H54 (cell line): Measurements from ENCODE around the gene BMAL1.
"Not testable (repeated sequence)": the region's sequence is repeated elsewhere in the genome, so short reads cannot be mapped to it uniquely, and the experiment has no call there.

Experiments
- DNase-seq: peaks from one replicate; pipeline ENCODE4 v3.0.0; 2011; ENCODE audit warnings: low spot score, mixed read lengths; ENCODE audit not compliant: insufficient read length
- FAIRE-seq: peaks from 3 replicates; lab custom pipeline; 2011; peaks lifted over from hg19 to GRCh38; lab: Jason Lieb, UNC
- POLR2A ChIP-seq: IDR thresholded peaks from 2 replicates; pipeline ENCODE4 v1.6.1; 2011; ENCODE audit warnings: low read depth, mild to moderate bottlenecking, low read length

BMAL1 gene

DNA sequence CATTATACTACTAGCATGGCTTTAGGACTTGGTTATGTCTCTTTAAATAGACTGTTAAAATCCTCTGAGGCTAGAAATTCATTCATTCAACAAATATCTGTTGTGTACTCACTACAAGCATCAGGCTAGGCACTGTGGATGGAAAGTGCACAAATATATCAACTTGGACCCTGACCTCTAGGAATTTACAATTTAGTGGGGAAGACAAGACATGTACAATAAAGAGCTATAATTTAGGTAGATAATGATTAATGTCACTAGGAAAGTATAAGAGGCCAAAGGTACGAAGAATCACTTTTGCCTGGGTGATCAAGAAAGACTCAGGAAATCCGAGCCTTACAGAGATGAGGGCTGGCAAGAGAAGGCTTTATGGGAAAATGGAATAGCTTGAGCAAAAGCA is 25.6 kb upstream of the BMAL1 start:
- FAIRE-seq: no peak
- no peak for DNase-seq
- TF ChIP-seq POLR2A: no peak

DNA sequence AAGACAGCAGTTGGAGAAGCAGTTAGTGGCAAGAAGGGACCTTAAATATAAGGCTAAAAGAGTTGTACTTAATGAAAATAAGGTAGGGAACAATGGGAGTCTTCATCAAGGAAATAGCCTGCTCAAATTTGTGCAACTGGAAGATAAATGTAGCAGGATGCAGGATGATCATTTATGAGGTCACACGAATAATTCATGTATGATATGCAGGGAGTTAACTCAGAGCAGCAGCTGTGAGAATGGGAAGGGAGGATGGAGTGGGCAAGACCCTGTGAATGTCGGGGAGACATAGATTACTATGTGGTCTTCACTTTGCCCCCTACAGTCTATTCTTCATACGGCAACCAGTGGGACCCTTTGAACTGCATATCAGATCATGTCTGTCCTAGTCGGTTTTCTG is 25.2 kb upstream of the BMAL1 start:
- DNase-seq: no peak

DNA sequence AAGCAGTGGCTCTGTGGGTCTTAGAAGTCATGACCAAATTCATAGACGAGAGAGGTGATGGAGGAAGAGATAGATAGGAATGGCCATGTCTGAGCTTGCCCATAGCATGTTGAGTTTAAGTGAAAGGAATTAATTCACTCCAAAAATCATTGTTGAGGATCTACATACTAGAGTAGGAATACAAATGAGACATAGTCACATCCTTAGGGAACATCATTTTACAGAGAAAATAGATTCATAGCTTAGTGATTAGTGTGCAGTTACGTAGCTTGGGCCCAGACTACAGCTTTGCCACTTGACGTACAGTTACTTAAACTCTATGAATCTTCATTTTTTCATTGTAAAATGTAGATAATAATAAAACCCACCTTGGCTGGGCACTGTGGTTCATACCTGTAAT is 21.4 kb upstream of the BMAL1 start:
- FAIRE-seq (no peak), DNase-seq (no peak)
- no peak for TF ChIP-seq POLR2A

More for the DNA sequence above, 25.2 kb upstream of the BMAL1 start:
- no peak for FAIRE-seq
- TF ChIP-seq POLR2A: no peak

DNA sequence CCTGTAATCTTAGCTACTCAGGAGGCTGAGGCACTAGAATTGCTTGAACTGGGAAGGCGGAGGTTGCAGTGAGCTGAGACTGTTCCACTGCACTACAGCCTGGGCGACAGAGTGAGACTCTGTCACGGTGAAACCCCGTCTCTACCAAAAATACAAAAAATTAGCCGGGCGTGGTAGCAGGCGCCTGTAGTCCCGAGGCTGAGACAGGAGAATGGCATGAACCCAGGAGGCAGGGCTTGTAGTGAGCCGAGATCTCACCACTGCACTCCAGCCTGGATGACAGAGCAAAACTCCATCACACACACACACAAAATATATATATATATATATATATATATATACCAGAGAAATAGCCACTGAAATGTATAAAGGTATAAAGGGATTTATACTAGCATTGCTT is 19.5 kb upstream of the BMAL1 start:
- not testable (repeated sequence) for FAIRE-seq

DNA sequence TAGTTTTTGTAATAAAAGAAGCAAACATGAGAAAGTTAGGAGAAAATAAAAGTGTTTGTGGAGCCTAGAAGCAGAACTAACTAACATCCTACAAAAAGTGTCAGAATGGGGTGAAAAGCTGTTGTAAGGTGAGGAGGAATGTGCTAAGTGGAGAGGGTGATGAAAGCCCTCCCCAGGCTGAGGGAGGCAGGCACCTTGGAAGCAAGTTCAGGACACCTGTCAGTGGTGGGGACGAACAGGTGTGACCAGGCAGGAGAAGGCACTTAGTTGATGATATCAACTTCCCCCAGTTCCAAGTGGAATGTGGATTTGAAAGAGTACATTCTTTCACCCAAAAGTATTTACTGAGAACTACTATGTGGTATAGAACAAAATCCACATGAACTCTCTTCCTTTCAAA is 18.7 kb upstream of the BMAL1 start:
- FAIRE-seq (no peak), DNase-seq (no peak)
- TF ChIP-seq POLR2A: no peak

More for the DNA sequence above, 19.5 kb upstream of the BMAL1 start:
- DNase-seq: not testable (repeated sequence)

DNA sequence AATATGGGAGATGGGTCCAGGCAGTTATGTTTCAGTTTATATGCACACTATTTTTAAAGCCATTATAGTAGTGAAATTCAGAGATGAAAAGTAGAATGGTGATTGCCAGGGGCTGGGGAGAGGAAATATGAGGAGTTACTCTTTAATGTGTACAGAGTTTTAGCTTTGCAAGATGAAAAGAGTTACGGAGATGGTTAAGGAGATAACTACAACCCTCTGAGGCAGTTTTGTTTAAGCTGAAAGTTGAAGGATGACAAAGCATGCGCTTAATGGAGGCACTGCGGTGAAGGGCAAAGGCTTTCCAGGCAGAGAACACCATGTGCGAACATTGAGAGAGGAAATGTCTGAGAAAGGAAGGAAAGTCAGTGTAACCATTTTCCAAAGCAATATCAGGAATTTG is 18.2 kb upstream of the BMAL1 start:
- DNase-seq: no peak
- no peak for TF ChIP-seq POLR2A
- no peak for FAIRE-seq

DNA sequence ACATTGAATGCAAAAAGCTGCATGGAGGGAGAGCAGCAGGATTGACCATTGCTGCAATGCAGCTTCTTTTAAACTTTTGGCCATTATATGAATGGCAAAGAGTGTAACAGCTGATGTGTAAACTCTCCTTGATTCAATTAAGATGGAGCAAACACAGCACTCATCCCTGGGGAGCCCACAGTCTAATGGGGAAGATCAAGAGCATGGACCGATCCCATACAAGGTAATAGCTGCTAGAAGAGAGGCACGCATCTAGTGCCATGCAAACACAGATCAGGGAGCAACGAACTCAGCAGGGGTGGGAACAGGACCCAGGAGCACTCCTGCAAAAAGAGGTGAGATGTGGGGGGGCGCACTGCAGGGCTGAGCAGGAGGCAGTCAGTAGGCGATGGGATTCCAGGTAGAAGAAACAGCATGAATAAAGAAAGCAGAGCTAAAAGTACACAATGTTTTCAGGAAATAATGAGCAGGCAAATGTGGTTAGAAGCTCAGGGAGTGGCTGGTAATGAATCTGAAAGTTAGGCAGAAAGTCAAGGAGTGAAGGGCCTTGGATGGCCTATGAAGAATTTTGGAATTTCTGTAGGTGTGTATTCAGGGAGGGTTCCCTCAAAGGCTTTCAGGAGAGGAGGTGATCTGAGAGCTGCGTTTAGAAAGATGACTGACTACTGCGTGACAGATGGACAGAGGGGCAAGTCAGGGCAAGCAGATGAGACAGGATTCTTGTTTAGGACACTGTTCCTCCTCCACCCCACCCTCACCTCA is 17.2 kb upstream of the BMAL1 start:
- DNase-seq (no peak), FAIRE-seq (no peak)
- no peak for TF ChIP-seq POLR2A

DNA sequence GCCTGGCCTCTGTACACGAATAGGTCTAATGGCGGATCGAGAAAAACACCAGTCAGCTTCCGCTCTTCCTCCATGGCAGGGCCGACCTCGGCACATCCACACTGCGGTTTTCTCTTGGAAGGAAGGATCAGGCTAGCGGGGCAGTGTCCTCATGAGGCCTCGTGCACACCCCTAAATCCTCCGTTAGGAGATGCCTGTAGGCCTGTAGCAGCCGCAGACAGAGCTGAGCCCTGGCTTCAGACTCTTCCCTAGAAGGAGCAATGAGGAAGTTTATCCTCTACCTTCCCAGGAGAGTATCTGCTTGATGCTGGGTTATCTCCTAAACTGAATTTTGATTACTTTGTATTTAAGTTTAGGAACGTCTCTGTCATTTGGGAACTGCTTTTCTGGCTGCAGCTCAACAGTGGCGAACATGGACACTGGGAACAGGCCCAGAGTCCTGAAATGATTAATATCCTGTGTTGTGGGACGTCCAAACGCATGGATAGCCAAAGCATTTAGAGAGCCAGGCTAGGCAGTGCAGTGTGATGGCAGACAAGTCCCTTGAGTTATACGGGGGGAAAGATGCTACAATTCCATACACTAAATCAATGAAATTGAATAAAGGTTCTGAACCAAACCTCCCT is 16.5 kb upstream of the BMAL1 start:
- FAIRE-seq (no peak), DNase-seq (no peak)
- TF ChIP-seq POLR2A: no peak

DNA sequence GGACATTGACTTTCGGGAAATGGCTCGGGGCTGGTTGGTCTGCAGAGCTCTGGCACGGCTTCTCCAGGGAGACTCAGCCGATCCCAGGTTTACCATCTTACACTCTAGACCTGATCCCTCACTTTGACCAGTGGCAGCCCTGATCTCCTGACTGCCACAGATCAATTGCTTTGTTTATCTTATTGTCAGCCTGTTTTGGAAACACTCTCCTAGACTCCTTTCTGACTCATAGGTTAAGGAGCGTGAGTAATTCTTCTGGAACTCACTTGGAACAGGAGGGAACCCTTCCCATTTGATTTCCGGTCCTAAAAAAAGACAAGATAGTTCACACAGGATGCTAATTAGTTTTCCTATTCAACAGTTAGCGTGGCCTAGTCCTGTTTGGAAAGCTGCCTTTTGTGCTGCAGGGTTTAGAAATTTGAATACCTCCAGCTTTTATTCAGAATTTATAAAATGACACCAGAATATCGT is 16.0 kb upstream of the BMAL1 start:
- DNase-seq (peak; percentile 49), FAIRE-seq (peak; percentile 43)
- no peak for TF ChIP-seq POLR2A

DNA sequence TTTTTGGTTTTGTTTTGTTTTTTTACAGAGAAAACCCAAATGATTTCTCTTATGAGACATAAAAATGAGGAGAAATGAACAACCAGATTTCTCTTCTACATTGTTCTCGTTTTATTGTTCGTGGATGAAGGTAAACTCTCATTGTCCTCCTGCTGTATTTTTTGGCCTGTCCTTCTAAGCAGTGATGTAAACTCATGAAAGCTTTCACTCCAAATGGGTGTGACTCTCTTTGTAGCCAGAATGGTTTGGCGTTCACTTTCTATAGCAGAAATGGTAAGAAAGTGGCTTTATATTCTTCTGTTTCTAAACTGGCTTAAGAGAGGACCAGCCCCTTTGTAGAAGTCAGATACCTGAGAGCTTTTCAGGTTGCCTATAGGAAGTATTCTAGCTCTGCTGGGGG is 15.5 kb upstream of the BMAL1 start:
- FAIRE-seq (no peak), DNase-seq (no peak)
- TF ChIP-seq POLR2A: no peak

DNA sequence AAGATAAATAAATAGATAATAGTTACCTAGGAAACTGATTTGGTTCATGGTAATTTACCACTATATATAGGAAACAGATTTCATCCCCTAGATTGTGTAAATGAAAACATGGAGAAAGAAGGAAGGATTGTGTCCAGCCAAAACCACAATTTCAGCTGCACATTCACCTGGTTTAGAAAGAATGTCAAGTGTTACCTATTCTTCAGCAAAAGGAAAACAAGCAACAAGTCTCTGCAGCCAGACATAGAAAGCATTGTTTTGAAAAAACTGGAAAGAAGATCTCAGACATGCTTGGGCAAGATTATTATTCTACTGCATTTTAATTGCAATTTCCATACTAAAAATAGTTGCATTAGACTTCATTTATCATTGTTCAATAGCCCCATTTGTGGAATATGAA is 8.8 kb upstream of the BMAL1 start:
- FAIRE-seq (no peak), DNase-seq (no peak)
- no peak for TF ChIP-seq POLR2A

DNA sequence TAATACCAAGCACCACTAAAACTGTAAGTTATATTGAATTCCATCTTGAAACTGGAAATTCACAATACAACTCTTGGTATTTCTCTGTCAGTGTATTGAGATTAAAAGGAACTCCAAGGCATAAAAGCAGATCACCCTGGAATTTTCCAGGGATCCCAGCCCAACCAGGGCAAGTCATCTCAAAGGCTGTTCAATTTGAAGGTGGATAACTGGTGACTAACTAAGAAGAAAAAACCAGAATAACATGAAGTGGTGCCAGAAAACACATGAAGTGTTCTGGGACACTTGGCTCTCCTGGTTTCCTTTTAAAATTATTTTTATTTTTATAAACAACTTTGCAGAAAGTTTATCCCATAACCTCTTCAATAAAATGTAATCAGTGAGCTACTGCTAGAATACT is 7.8 kb upstream of the BMAL1 start:
- TF ChIP-seq POLR2A: no peak
- FAIRE-seq: peak; percentile 91
- no peak for DNase-seq

DNA sequence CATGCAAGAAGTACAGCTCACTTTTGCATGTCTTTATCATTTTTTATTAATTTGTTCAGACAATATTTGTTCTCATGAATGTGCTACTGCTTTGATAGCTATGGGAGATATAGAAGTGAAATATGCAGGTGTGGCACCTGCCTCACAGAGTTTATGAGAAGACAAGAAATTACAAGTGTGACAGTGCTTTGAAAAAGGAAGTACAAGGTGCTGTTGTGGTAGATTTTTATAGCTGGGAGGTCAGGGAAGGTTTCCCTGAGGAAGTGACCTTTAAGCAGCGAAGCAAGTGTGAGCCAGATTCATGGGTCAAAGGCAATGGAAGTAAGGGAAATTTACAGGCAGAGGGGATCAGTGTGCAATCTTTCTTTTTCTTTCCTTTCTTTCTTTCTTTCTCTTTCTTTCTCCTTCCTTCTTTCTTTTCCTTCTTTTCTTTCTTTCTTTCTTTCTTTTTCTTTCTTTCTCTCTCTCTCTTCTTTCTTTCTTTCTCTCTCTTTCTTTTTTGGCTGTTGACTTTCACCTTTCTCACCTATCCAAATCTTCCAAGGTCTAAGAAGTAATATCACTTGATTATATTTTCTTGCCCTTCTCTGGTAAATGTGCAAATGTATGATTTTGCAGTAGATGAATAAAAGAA is 6.4 kb upstream of the BMAL1 start:
- DNase-seq: no peak
- no peak for TF ChIP-seq POLR2A
- no peak for FAIRE-seq

DNA sequence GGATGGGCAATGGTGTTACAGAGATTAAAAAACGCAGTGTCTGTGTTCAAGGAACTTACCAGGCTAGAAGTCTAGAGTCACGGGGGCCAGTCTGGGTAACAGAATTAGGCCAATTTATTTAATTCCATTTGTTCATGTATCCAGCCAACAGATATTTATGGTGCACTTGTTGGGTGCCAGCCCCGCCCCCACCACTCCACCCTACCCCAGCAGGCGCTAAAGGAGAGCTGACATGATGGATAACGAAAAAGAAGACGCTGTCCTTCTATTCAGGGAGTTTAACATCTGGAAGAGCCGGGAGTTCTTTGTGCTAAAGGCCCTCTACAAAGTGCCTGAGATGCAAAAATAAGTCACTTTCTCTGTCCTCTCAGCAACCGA is 1.1 kb upstream of the BMAL1 start:
- TF ChIP-seq POLR2A: no peak
- DNase-seq (no peak), FAIRE-seq (no peak)
